Neural progenitor cell (in vitro differentiated cells): ENCODE data around the gene MINDY1. TPM values are rescaled to one million over a fixed set of nuclear protein-coding genes. Genes with fewer than 3 reads are reported as not detected.
A peak's percentile ranks its signal among the peaks of the same experiment; 100 is the strongest.

Experiments
- DNase-seq: peaks from one replicate; pipeline ENCODE4 v3.0.0-alpha.2; 2016; ENCODE audit warnings: low spot score
- H2AFZ ChIP-seq: fragments of 200-600 bp; sonication (generic); replicated peaks from 2 replicates; pipeline ENCODE4 v1.6.1; 2016; ENCODE audit warnings: antibody characterized with exemption
- H3F3A ChIP-seq: fragments of 200-600 bp; sonication (generic); 2 replicates; pipeline ENCODE4 v1.6.1; 2016; ENCODE audit warnings: antibody characterized with exemption, low read depth
- H3K27ac ChIP-seq: fragments of 200-600 bp; sonication (generic); 2 replicates; pipeline ENCODE4 v1.5.1; 2016; ENCODE audit warnings: mild to moderate bottlenecking
- H3K27me3 ChIP-seq: fragments of 200-600 bp; sonication (generic); 2 replicates; pipeline ENCODE4 v1.6.1; 2016; ENCODE audit warnings: mild to moderate bottlenecking, moderate library complexity
- H3K36me3 ChIP-seq: fragments of 200-600 bp; sonication (generic); 2 replicates; pipeline ENCODE4 v1.5.1; 2016
- H3K4me1 ChIP-seq: fragments of 200-600 bp; sonication (generic); 2 replicates; pipeline ENCODE4 v1.6.1; 2016; ENCODE audit warnings: mixed run types
- H3K4me2 ChIP-seq: fragments of 200-600 bp; sonication (generic); 2 replicates; pipeline ENCODE4 v1.6.1; 2016
- H3K4me3 ChIP-seq: fragments of 200-600 bp; sonication (generic); 2 replicates; pipeline ENCODE4 v1.5.1; 2016
- H3K79me2 ChIP-seq: fragments of 200-600 bp; sonication (generic); 2 replicates; pipeline ENCODE4 v1.6.1; 2016; ENCODE audit warnings: low read depth
- H3K9ac ChIP-seq: fragments of 200-600 bp; sonication (generic); 2 replicates; pipeline ENCODE4 v1.6.1; 2016
- H3K9me3 ChIP-seq: fragments of 200-600 bp; sonication (generic); 2 replicates; pipeline ENCODE4 v1.5.1; 2016; ENCODE audit warnings: low read depth
- H4K20me1 ChIP-seq: fragments of 200-600 bp; sonication (generic); 2 replicates; pipeline ENCODE4 v1.6.1; 2016; ENCODE audit warnings: low read depth
- H3K27ac Mint-ChIP-seq: 3 replicates; pipeline ENCODE4 v1.8.0; 2021; ENCODE audit warnings: mixed read lengths
- H3K27me3 Mint-ChIP-seq: 2 replicates; pipeline ENCODE4 v1.8.0; 2022; ENCODE audit warnings: low read depth, mild to moderate bottlenecking, inconsistent platforms, moderate library complexity, mixed read lengths; ENCODE audit not compliant: insufficient read depth
- H3K36me3 Mint-ChIP-seq: 3 replicates; pipeline ENCODE4 v1.8.0; 2021; ENCODE audit warnings: mixed read lengths
- H3K4me1 Mint-ChIP-seq: 3 replicates; pipeline ENCODE4 v1.8.0; 2021; ENCODE audit warnings: mixed read lengths
- H3K4me3 Mint-ChIP-seq: 3 replicates; pipeline ENCODE4 v1.8.0; 2021; ENCODE audit warnings: mild to moderate bottlenecking, moderate library complexity, mixed read lengths
- H3K9me3 Mint-ChIP-seq: 3 replicates; pipeline ENCODE4 v1.8.0; 2020; ENCODE audit warnings: mixed read lengths
- EZH2 ChIP-seq: fragments of 200-600 bp; sonication (generic); IDR thresholded peaks from 2 replicates; pipeline ENCODE4 v1.6.1; 2017; ENCODE audit warnings: antibody characterized with exemption, mild to moderate bottlenecking, moderate library complexity
- EZH2phosphoT487 ChIP-seq: fragments of 200-600 bp; sonication (generic); IDR thresholded peaks from 2 replicates; pipeline ENCODE4 v1.6.1; 2017; ENCODE audit warnings: antibody characterized with exemption
- total RNA-seq: library from RNA; depleted of rRNA; stranded (reverse); fragments of >200 nt; gene quantifications from 2 replicates; pipeline ENCODE4 v1.2.3, GENCODE V29; 2015; ENCODE audit warnings: low replicate concordance
- TF ChIP-seq, protein P1 (sequence below): fragments of 200-600 bp; sonication (generic); IDR thresholded peaks from 2 replicates; pipeline ENCODE4 v1.5.1; 2017; ENCODE audit warnings: antibody characterized with exemption, mild to moderate bottlenecking

MINDY1 gene
- total RNA-seq, 1 donor from 2014 or later, result 8.5 TPM

DNA sequence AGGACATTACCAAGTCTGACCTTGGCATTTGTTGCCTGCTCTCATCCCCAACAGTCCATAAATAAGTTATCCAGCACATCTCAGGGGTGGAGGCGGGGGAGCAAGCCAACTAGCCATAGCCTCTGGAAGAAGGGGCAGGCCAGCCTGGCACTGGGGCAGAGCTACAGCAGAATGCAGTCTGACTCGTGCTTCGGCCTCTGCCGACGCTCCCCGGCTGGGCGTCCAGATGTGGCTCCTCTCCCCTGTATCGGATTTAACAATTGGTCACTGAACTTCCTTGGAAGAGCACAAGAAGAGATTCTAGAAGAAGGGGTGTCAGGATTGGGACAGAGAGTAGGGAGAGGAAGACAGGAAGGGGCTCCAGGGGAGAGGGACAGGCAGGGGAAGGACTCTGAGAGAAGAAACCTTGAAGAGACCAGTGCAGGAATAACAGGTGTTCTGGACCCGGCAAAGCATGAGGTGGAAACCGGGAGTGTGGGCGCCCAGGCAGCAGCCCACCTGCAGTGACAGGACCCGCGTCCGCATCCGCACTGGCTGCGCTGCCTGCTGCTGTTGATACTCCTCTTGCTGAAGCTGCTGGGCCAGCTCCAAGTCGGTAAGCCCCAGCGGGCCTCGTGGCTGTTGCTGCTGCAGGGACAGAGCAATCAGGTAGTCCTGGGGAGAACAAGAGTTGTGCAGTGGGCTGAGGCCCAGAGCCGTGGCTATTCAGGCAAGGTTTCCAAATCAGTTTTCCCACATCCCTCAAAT, 9.4 kb downstream of the MINDY1 start:
- Mint-ChIP-seq H3K4me1 (peaks cover 6% of the 10 kb centered on the region), H3K27ac (no peak overlapping the region), H3K4me3 (no peak overlapping the region), H3K36me3 (peaks cover 15% of the 10 kb centered on the region), H3K27me3 (peaks cover 3% of the 10 kb centered on the region), H3K9me3 (no peaks in the 10 kb centered on the region)
- no peaks in the 10 kb centered on the region for H3K9me3 ChIP-seq
- no peak overlapping the region for H3K9ac ChIP-seq
- TF ChIP-seq, protein P1, sequence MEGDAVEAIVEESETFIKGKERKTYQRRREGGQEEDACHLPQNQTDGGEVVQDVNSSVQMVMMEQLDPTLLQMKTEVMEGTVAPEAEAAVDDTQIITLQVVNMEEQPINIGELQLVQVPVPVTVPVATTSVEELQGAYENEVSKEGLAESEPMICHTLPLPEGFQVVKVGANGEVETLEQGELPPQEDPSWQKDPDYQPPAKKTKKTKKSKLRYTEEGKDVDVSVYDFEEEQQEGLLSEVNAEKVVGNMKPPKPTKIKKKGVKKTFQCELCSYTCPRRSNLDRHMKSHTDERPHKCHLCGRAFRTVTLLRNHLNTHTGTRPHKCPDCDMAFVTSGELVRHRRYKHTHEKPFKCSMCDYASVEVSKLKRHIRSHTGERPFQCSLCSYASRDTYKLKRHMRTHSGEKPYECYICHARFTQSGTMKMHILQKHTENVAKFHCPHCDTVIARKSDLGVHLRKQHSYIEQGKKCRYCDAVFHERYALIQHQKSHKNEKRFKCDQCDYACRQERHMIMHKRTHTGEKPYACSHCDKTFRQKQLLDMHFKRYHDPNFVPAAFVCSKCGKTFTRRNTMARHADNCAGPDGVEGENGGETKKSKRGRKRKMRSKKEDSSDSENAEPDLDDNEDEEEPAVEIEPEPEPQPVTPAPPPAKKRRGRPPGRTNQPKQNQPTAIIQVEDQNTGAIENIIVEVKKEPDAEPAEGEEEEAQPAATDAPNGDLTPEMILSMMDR, result no peak
- TF ChIP-seq EZH2phosphoT487 (no peak), EZH2 (no peak)
- peaks cover 3% of the 10 kb centered on the region for H3K4me1 ChIP-seq
- no peaks in the 10 kb centered on the region for H3F3A ChIP-seq
- DNase-seq, result no peak
- no peak overlapping the region for H3K27ac ChIP-seq
- no peak overlapping the region for H3K4me2 ChIP-seq
- no peak overlapping the region for H3K4me3 ChIP-seq
- H2AFZ ChIP-seq, result no peak overlapping the region
- H3K79me2 ChIP-seq, result no peaks in the 10 kb centered on the region
- H3K36me3 ChIP-seq, result no peaks in the 10 kb centered on the region
- no peaks in the 10 kb centered on the region for H3K27me3 ChIP-seq
- H4K20me1 ChIP-seq, result no peaks in the 10 kb centered on the region

DNA sequence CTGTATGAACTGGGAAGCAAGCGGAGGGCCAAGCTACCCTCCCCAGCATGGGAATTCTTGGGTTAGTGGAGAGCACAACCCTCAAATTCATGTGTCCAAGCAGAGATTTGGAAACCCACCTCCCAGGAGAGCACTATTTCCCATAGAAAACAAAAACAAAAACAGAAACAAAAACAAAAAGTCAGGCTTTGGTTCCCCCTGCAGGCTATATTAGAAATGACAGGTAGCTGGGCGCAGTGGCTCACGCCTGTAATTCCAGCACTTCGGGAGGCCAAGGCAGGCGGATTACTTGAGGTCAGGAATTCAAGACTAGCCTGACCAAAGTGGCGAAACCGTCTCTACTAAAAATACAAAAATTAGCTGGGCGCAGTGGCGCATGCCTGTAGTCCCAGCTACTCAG, 10.8 kb downstream of the MINDY1 start:
- peaks cover 7% of the 10 kb centered on the region for H3K36me3 Mint-ChIP-seq
- H3K27me3 Mint-ChIP-seq, result peaks cover 2% of the 10 kb centered on the region
- Histone ChIP-seq H3K79me2 (no peaks in the 10 kb centered on the region), H3F3A (no peaks in the 10 kb centered on the region), H3K36me3 (no peaks in the 10 kb centered on the region), H3K9me3 (no peaks in the 10 kb centered on the region), H2AFZ (peak overlapping the region; percentile 73), H3K9ac (no peak overlapping the region), H4K20me1 (no peaks in the 10 kb centered on the region), H3K4me2 (no peak overlapping the region), H3K27ac (no peak overlapping the region), H3K4me1 (peaks cover 3% of the 10 kb centered on the region), H3K27me3 (no peaks in the 10 kb centered on the region), H3K4me3 (no peak overlapping the region)
- H3K27ac Mint-ChIP-seq, result peak overlapping the region; percentile 78
- H3K4me1 Mint-ChIP-seq, result peaks cover 6% of the 10 kb centered on the region
- H3K9me3 Mint-ChIP-seq, result no peaks in the 10 kb centered on the region
- peak; percentile 60 for DNase-seq
- H3K4me3 Mint-ChIP-seq, result peak overlapping the region; percentile 66
- TF ChIP-seq, protein P1, result peak; percentile 85
- TF ChIP-seq EZH2phosphoT487, result no peak

DNA sequence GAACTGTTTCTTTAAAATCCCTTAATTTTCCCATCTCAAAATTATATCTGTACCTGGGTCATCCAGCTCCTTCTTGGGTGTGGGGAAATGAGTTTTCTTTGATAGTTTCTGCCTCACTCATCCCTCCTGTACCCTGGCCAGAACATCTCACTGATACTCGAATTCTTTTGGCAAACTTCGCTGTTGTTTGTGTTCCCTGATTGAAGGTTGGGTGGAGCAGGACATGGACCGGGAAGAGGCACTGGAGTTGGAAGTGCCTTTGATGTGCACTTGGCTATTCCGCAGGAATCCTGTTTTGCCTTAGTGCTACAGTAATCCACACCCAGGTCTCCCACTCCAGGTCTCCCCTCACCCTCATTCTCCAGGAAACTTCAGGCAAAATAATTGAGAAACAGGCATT, 11.2 kb downstream of the MINDY1 start:
- no peaks in the 10 kb centered on the region for H3F3A ChIP-seq
- DNase-seq, result no peak
- H3K27ac ChIP-seq, result no peak overlapping the region
- H3K4me3 ChIP-seq, result no peak overlapping the region
- H3K27me3 ChIP-seq, result no peaks in the 10 kb centered on the region
- no peak for TF ChIP-seq EZH2phosphoT487
- no peak for TF ChIP-seq EZH2
- TF ChIP-seq, protein P1, result no peak
- H3K4me2 ChIP-seq, result no peak overlapping the region
- no peak overlapping the region for H3K9ac ChIP-seq
- peak overlapping the region; percentile 73 for H2AFZ ChIP-seq
- H3K9me3 Mint-ChIP-seq, result no peaks in the 10 kb centered on the region
- H3K4me3 Mint-ChIP-seq, result peak overlapping the region; percentile 66
- H3K36me3 Mint-ChIP-seq, result peaks cover 6% of the 10 kb centered on the region
- H3K9me3 ChIP-seq, result no peaks in the 10 kb centered on the region
- peaks cover 3% of the 10 kb centered on the region for H3K4me1 ChIP-seq
- H3K4me1 Mint-ChIP-seq, result peaks cover 6% of the 10 kb centered on the region
- peak overlapping the region; percentile 78 for H3K27ac Mint-ChIP-seq
- H3K27me3 Mint-ChIP-seq, result peaks cover 2% of the 10 kb centered on the region
- no peaks in the 10 kb centered on the region for H3K36me3 ChIP-seq
- H4K20me1 ChIP-seq, result no peaks in the 10 kb centered on the region
- no peaks in the 10 kb centered on the region for H3K79me2 ChIP-seq
